Left lung (tissue), 10 donors: Measurements from ENCODE around the gene FAM135A. TPM values are rescaled to one million over a fixed set of nuclear protein-coding genes. Genes with fewer than 3 reads are reported as not detected.

Experiments used
- ATAC-seq: fragments of 200-7000 bp; cut with Tn5 transposase; one replicate; pipeline ENCODE4 v1.9.1; 2020; ENCODE audit warnings: moderate library complexity
- DNase-seq, 4 donors: peaks; one replicate each; pipeline ENCODE4 v3.0.0-alpha.2; 2013 to 2020
- H3K27ac ChIP-seq, 2 donors: fragments of 200-600 bp; sonication (generic) in 1 of 2; one replicate each; pipeline versions ENCODE4 v1.5.0 to v1.8.0; 2020 to 2021
- H3K27me3 ChIP-seq, 2 donors: fragments of 200-600 bp; sonication (generic) in 1 of 2; one replicate each; pipeline versions ENCODE4 v1.5.0 to v1.8.0; 2020 to 2021
- H3K36me3 ChIP-seq, 2 donors: fragments of 200-600 bp; sonication (generic) in 1 of 2; one replicate each; pipeline versions ENCODE4 v1.5.0 to v1.8.0; 2020 to 2021
- H3K4me1 ChIP-seq, 2 donors: fragments of 200-600 bp; one replicate each; pipeline ENCODE4 v1.8.0; 2021
- H3K4me3 ChIP-seq, 2 donors: fragments of 200-600 bp; sonication (generic) in 1 of 2; one replicate each; pipeline versions ENCODE4 v1.5.0 to v1.8.0; 2020 to 2021; ENCODE audit warnings: mild to moderate bottlenecking in 1 of 2
- H3K9me3 ChIP-seq, 2 donors: fragments of 200-600 bp; sonication (generic) in 1 of 2; one replicate each; pipeline versions ENCODE4 v1.5.0 to v1.8.0; 2020 to 2021
- intact Hi-C, 2 donors: fragments of 100-400 bp; cut with DNase I; formaldehyde crosslinking; loops; one replicate each; pipeline versions ENCODE4 v1.11.2 to v1.14.2; 2022
- polyA plus RNA-seq, 6 donors: library from polyadenylated mRNA; unstranded; fragments of 120-200 nt; gene quantifications; one replicate each; pipeline ENCODE4 v1.2.1, GENCODE V29; 2013; ENCODE audit not compliant: insufficient read length in 6 of 6
- total RNA-seq, 2 donors: library from RNA; stranded (reverse); fragmentation: NEBNext Ultra II Directional; extraction: Animal tissue kit (Norgen Biotek cat#: 25700); gene quantifications; one replicate each; pipeline ENCODE4 v1.2.1, GENCODE V29; 2021
- TF ChIP-seq, protein P1 (sequence below), 2 donors: fragments of 200-600 bp; sonication (generic) in 1 of 2; IDR thresholded peaks; one replicate each; pipeline versions ENCODE4 v1.5.0 to v1.8.0; 2021; ENCODE audit warnings: antibody characterized with exemption in 2 of 2
- donor health status: DM: no; HTN: yes; CAD: no.
- donor health status: DM: no; HTN: no; CAD: no.

Gene FAM135A
- total and polyA plus RNA-seq, 8 donors, result 21.9 to 28.8 (median 25.8) TPM

DNA sequence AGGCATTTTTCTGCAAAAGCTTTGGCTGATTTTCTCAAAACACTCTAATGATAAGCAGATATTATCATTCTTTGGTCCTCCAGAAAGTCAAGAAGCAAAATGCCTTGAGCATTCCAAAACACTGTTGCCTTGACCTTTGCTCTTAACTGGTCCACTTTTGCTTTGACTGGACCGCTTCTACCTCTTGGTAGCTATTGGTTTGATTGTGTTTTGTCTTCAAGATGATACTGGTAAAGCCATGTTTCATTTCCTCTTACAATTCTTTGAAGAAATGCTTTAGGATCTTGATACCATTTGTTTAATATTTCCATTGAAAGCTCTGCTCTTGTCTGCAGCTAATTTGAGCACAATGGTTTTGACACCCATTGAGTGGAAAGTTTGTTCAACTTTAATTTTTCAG lies 117.8 kb downstream of the FAM135A start:
- H3K27me3 ChIP-seq, result no peaks in the 10 kb centered on the region
- H3K4me1 ChIP-seq, result no peaks in the 10 kb centered on the region
- no peak for ATAC-seq
- no peaks in the 10 kb centered on the region for H3K9me3 ChIP-seq
- TF ChIP-seq, protein P1, sequence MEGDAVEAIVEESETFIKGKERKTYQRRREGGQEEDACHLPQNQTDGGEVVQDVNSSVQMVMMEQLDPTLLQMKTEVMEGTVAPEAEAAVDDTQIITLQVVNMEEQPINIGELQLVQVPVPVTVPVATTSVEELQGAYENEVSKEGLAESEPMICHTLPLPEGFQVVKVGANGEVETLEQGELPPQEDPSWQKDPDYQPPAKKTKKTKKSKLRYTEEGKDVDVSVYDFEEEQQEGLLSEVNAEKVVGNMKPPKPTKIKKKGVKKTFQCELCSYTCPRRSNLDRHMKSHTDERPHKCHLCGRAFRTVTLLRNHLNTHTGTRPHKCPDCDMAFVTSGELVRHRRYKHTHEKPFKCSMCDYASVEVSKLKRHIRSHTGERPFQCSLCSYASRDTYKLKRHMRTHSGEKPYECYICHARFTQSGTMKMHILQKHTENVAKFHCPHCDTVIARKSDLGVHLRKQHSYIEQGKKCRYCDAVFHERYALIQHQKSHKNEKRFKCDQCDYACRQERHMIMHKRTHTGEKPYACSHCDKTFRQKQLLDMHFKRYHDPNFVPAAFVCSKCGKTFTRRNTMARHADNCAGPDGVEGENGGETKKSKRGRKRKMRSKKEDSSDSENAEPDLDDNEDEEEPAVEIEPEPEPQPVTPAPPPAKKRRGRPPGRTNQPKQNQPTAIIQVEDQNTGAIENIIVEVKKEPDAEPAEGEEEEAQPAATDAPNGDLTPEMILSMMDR (IDR thresholded peaks at IDR 0.05), result no peak
- H3K27ac ChIP-seq, result no peak overlapping the region
- no peak overlapping the region for H3K4me3 ChIP-seq
- intact Hi-C loops, result no loop called here
- no peak for DNase-seq
- H3K36me3 ChIP-seq, result peaks cover 0 to 23% of the 10 kb centered on the region in 2 donors

DNA sequence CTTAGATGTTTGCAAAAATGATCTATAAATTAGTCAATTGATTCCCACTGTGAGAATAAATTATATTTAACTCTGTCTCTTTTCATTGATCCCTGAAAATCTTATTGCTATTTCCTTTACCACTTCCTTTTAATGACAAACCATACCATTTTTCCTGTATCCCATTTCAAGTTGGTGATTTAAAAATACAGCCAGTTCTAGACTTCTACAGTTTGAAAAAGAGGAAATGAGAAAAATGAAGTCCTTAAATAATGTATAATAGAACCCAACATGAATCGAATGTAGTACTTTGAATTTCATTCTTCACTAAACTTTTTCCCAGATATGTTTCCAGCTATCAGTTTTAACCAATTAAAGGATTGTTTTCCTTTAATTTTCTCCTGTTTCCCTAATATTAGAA lies 124.0 kb downstream of the FAM135A start:
- Histone ChIP-seq H3K4me1 (no peaks in the 10 kb centered on the region), H3K36me3 (peaks cover 0 to 31% of the 10 kb centered on the region in 2 donors), H3K27me3 (no peaks in the 10 kb centered on the region), H3K9me3 (no peaks in the 10 kb centered on the region), H3K27ac (no peak overlapping the region), H3K4me3 (no peak overlapping the region)
- TF ChIP-seq, protein P1 (IDR thresholded peaks at IDR 0.05), result no peak
- DNase-seq (no peak), ATAC-seq (no peak)
- intact Hi-C loops, result no loop called here

DNA sequence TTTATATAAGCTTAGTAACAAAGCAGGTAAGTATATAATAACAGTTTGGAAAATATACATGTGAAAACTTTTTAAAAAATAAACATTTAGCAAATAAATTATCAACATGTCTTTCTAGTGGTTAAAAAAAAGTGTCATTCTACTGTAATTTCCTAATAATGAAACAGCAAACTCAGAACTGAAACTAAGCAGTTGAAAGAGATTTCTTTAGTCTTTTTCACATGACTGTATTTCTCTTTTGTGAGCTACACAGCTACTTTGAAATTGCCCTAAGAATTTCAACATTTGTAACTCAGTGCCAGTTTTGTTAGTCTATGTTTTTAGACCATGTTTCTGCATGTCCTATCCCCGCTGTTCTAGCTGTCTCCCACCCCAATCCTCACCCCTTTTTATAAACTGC lies 125.1 kb downstream of the FAM135A start:
- Histone ChIP-seq H3K4me3 (no peak overlapping the region), H3K4me1 (no peaks in the 10 kb centered on the region), H3K27ac (no peak overlapping the region), H3K27me3 (no peaks in the 10 kb centered on the region), H3K36me3 (peaks cover 0 to 26% of the 10 kb centered on the region in 2 donors), H3K9me3 (no peaks in the 10 kb centered on the region)
- intact Hi-C loops, result no loop called here
- ATAC-seq (no peak), DNase-seq (no peak)
- TF ChIP-seq, protein P1 (IDR thresholded peaks at IDR 0.05), result no peak

DNA sequence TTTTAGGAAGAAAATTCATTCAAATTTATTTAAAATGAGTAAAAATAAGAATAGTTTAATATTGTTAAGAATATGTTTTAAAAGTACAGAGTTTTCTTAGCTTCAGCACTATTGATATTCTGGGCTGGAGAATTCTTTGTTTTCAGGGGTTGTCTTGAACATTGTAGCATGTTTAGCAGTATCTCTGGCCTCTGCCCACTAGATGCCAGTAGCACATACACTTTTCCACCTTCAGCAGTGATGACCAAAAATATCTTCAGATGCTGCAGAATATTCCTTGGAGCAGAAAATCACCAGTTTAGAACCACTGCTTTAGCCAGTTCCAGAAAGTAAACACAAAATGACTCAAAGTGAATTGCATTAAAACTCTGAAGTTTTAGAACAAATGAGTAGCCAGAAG lies 134.0 kb downstream of the FAM135A start:
- peak in 1 of 4 donors; percentile 15 for DNase-seq
- intact Hi-C loops, result no loop called here

DNA sequence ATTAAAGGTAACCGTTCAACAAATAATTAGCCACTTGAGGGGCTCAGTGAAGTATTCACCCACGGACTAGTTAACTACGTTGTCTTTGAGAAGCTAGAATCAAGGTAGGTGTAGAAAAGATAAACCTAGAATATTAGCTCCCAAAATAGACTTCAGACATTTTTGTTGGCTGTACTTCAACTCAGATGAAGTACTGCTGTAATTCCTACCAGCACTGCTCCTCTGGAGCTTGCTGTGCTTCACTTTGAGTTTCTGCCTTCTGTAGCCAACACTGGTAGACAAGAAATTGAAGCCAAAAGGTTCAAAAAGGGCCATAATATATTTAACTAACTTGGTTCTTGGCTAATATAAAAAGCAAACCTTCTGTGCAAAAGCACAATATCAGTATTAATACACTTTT lies 134.6 kb downstream of the FAM135A start:
- H3K27ac ChIP-seq, result no peak overlapping the region
- H3K27me3 ChIP-seq, result no peaks in the 10 kb centered on the region
- H3K4me1 ChIP-seq, result no peaks in the 10 kb centered on the region
- TF ChIP-seq, protein P1 (IDR thresholded peaks at IDR 0.05), result no peak
- ATAC-seq (no peak), DNase-seq (no peak)
- no peak overlapping the region for H3K4me3 ChIP-seq
- intact Hi-C loops, result no loop called here
- H3K9me3 ChIP-seq, result no peaks in the 10 kb centered on the region
- H3K36me3 ChIP-seq, result peaks cover 0 to 4% of the 10 kb centered on the region in 2 donors

More for the DNA sequence above, 134.0 kb downstream of the FAM135A start:
- no peak overlapping the region for H3K4me3 ChIP-seq
- TF ChIP-seq, protein P1 (IDR thresholded peaks at IDR 0.05), result no peak
- peaks cover 0 to 4% of the 10 kb centered on the region in 2 donors for H3K36me3 ChIP-seq
- no peaks in the 10 kb centered on the region for H3K27me3 ChIP-seq
- H3K4me1 ChIP-seq, result no peaks in the 10 kb centered on the region
- H3K9me3 ChIP-seq, result no peaks in the 10 kb centered on the region
- peak; percentile 48 for ATAC-seq
- H3K27ac ChIP-seq, result no peak overlapping the region
